Erythroblast (primary cell): ENCODE data around the gene PSME3IP1.

ENCODE experiments used
- GATA1 ChIP-seq: IDR thresholded peaks from 2 replicates; pipeline ENCODE4 v1.6.1; 2011; ENCODE audit warnings: low read depth, mild to moderate bottlenecking, control low read depth, low read length, moderate library complexity
- POLR2A ChIP-seq: IDR thresholded peaks from 2 replicates; pipeline ENCODE4 v1.6.1; 2011; ENCODE audit warnings: mild to moderate bottlenecking, low read length

GRCh38 chr16:57148481-57148880, 37.4 kb downstream of the PSME3IP1 start:
- TF ChIP-seq POLR2A (no peak), GATA1 (no peak)
